T-cell (primary cell): ENCODE data around the gene MMP19. TPM values are rescaled to one million over a fixed set of nuclear protein-coding genes. Genes with fewer than 3 reads are reported as not detected.
A peak's percentile ranks its signal among the peaks of the same experiment; 100 is the strongest.

Experiments used
- ATAC-seq, 4 experiments: fragments of 200-7000 bp in 3 of 4; fragments of 150-1000 bp in 1 of 4; cut with Tn5 transposase; replicated peaks in 1 of 4; 1 replicate in 3 of 4; 2 replicates in 1 of 4; pipeline ENCODE4 v1.10.0; 2021; ENCODE audit warnings: moderate library complexity in 3 of 4, mild to moderate bottlenecking in 2 of 4, moderate number of reproducible peaks in 1 of 4
- CTCF ChIA-PET, 2 donors: fragments of 300-600 bp; sonication (Branson Sonifier 250); formaldehyde crosslinking; loops; one replicate each; lab custom pipeline; 2022; ENCODE audit warnings: antibody characterized with exemption in 2 of 2; lab: Charles Lee
- POLR2A ChIA-PET, 2 donors: fragments of 300-600 bp; sonication (Branson Sonifier 250); formaldehyde crosslinking; loops; one replicate each; lab custom pipeline; 2022; ENCODE audit warnings: antibody characterized with exemption in 2 of 2; lab: Charles Lee
- DNase-seq, 35 experiments: peaks; one replicate each; pipeline versions ENCODE4 v3.0.0 to v3.0.0-alpha.2; 2013 to 2023
- H3K27ac ChIP-seq: one replicate; pipeline ENCODE4 v1.5.1; 2013; ENCODE audit warnings: low read length
- H3K27me3 ChIP-seq, 2 experiments: replicated peaks in 1 of 2; 1 replicate in 1 of 2; 2 replicates in 1 of 2; pipeline versions ENCODE4 v1.6.1 to v1.7.0; 2013; ENCODE audit warnings: low read length in 1 of 2, mixed read lengths in 1 of 2; ENCODE audit not compliant: control insufficient read depth in 2 of 2, insufficient read depth in 2 of 2; ENCODE audit errors: extremely low read depth in 1 of 2
- H3K36me3 ChIP-seq, 2 donors: 1 replicate in 1 of 2; 2 replicates in 1 of 2; pipeline versions ENCODE4 v1.6.1 to v1.7.0; 2013; ENCODE audit warnings: low read length in 1 of 2; ENCODE audit not compliant: control insufficient read depth in 2 of 2, insufficient read depth in 1 of 2; ENCODE audit errors: extremely low read depth in 1 of 2
- H3K4me1 ChIP-seq, 2 experiments: 1 replicate in 1 of 2; 2 replicates in 1 of 2; pipeline versions ENCODE4 v1.6.1 to v1.7.0; 2013; ENCODE audit warnings: low read length in 2 of 2, mixed read lengths in 1 of 2; ENCODE audit not compliant: insufficient read depth in 2 of 2, control insufficient read depth in 1 of 2; ENCODE audit errors: extremely low read depth in 1 of 2
- H3K4me3 ChIP-seq, 2 donors: 1 replicate in 1 of 2; 2 replicates in 1 of 2; pipeline versions ENCODE4 v1.5.1 to v1.7.0; 2013; ENCODE audit warnings: mild to moderate bottlenecking in 2 of 2, low read length in 1 of 2, moderate library complexity in 1 of 2; ENCODE audit not compliant: control insufficient read depth in 1 of 2; ENCODE audit errors: extremely low read depth in 1 of 2
- H3K9me3 ChIP-seq: 2 replicates; pipeline ENCODE4 v1.7.0; 2013
- H3K27ac Mint-ChIP-seq, 2 donors: one replicate each; pipeline ENCODE4 v1.8.0; 2020 to 2021; ENCODE audit warnings: mild to moderate bottlenecking in 2 of 2, mixed read lengths in 2 of 2
- H3K27me3 Mint-ChIP-seq, 2 donors: one replicate each; pipeline ENCODE4 v1.8.0; 2021 to 2022; ENCODE audit warnings: mixed read lengths in 2 of 2
- H3K36me3 Mint-ChIP-seq: one replicate; pipeline ENCODE4 v1.8.0; 2021; ENCODE audit warnings: mixed read lengths
- H3K4me1 Mint-ChIP-seq, 3 donors: one replicate each; pipeline ENCODE4 v1.8.0; 2020 to 2022; ENCODE audit warnings: mixed read lengths in 3 of 3, mild to moderate bottlenecking in 1 of 3
- H3K4me3 Mint-ChIP-seq, 3 donors: one replicate each; pipeline ENCODE4 v1.8.0; 2020 to 2022; ENCODE audit warnings: mild to moderate bottlenecking in 3 of 3, mixed read lengths in 3 of 3, moderate library complexity in 3 of 3
- H3K9me3 Mint-ChIP-seq, 3 donors: one replicate each; pipeline ENCODE4 v1.8.0; 2020 to 2022; ENCODE audit warnings: mixed read lengths in 3 of 3
- WGBS: methylation state at CpG from one replicate; pipeline ENCODE4 v1.1.5; 2013; ENCODE audit warnings: missing lambda C conversion rate; ENCODE audit not compliant: insufficient coverage; 5-methylcytosine and 5-hydroxymethylcytosine counted together
- total RNA-seq, 35 experiments: library from RNA in 6 of 35; stranded (reverse) in 6 of 35; fragments of 120-200 nt in 1 of 35; gene quantifications; one replicate each; pipeline versions ENCODE4 v1.2.1 to v1.2.4 and lab custom pipeline; 2013 to 2026

Gene MMP19
- total RNA-seq, 5 donors from 2014 or later (not counting 1 experiment from before 2014, with no cell fraction given), result not detected

DNA sequence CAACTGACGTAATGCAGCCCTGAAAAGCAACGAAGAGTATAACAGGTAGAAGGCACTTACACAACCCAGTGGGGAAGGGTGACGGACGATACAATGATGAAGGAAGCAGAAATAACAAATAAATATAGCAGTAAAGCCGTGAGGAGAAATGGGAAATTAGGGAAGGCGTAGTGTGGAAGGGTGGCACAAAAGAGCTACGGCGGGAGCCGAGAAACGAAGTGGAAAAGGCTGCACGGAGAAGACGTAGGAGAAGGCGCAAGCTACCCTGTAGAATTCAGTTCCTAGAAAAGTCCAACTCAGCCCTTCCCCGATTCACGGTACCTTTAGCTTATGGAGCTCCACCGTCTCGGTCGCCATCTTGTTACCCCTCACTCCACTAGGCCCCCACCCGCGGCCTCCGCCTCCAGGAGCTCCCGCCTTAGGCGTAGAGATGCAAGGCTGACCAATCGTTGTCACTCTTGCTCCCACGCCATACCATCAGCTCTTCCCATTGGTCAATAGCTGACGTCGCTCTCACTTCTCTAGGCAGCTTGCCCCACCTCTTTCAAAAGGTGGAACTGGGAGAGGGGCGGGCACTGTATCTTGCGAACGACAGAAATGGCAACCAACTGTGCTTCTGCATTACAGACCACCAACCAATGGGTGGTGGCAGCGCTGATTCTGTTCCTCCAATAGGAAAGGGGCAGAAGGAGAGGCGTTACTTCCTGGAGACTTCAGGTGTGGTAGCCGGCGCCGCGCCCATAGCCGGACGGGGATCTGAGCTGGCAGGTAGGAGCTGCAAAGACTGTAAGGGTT, 25.2 kb downstream of the MMP19 start, which contains the start of the genes ORMDL2 and SARNP:
Gene ORMDL2, plus strand, starts transcription at position 697 of the 795 bp plus-strand sequence. CDS start 959 bp downstream, outside the sequence.
Gene SARNP, minus strand, starts transcription at position 380 of the 795 bp plus-strand sequence. Its CDS starts 23 bp downstream, at position 357.
- Mint-ChIP-seq H3K4me3 (no peak within 1 kb of the TSS), H3K9me3 (no peaks in the 10 kb centered on the region), H3K36me3 (peaks cover 26% of the 10 kb centered on the region), H3K4me1 (peaks cover 41 to 51% (median 50%) of the 10 kb centered on the region in 3 donors), H3K27ac (no peak within 1 kb of the TSS), H3K27me3 (no peaks in the 10 kb centered on the region)
- CTCF ChIA-PET, result interaction anchor here (0.6 to 4.4 kb wide), 27 partner anchors 9 to 1493 kb away, joined by 3 to 62 read pairs (median 4); partner anchors contain the start of genes COPZ1 (in 1 of the 2), DNAJC14 (in 1 of the 2), ESYT1 (in 1 of the 2) and GDF11 (in 1 of the 2)
- POLR2A ChIA-PET, result interaction anchor here (0.5 to 3.1 kb wide), 16 partner anchors 8 to 872 kb away, joined by 3 to 84 read pairs (median 5); partner anchors contain the start of genes DNAJC14 (in 2 of the 2), RAB5B (in 2 of the 2) and ESYT1 (in 1 of the 2)
- peak within 1 kb of the TSS; percentile 83 to 97 for H3K4me3 ChIP-seq
- H3K36me3 ChIP-seq, result peaks cover 13 to 56% of the 10 kb centered on the region in 2 donors
- H3K9me3 ChIP-seq, result no peaks in the 10 kb centered on the region
- DNase-seq (peak; percentile 77 to 100 (median 97)), ATAC-seq (peak; percentile 91 to 96 (median 94))
- H3K4me1 ChIP-seq, result peaks cover 24 to 26% of the 10 kb centered on the region in 2 experiments
- under 1% methylated on average over 29 of the region's 38 CpGs for WGBS
- H3K27me3 ChIP-seq, result no peaks in the 10 kb centered on the region
- H3K27ac ChIP-seq, result peak within 1 kb of the TSS; percentile 65

- peak overlapping the region; percentile 65 for H3K27ac ChIP-seq
- H3K27me3 ChIP-seq, result no peaks in the 10 kb centered on the region
- H3K9me3 Mint-ChIP-seq, result no peaks in the 10 kb centered on the region
- H3K36me3 Mint-ChIP-seq, result peaks cover 21% of the 10 kb centered on the region
- no peak for DNase-seq
- peaks cover 45 to 57% (median 57%) of the 10 kb centered on the region in 3 donors for H3K4me1 Mint-ChIP-seq
- H3K36me3 ChIP-seq, result peaks cover 12 to 52% of the 10 kb centered on the region in 2 donors
- H3K4me3 Mint-ChIP-seq, result no peak overlapping the region
- peak overlapping the region; percentile 83 to 97 for H3K4me3 ChIP-seq
- no peak for ATAC-seq
- no peaks in the 10 kb centered on the region for H3K9me3 ChIP-seq
- POLR2A ChIA-PET, result interaction anchor here (0.6 to 3.1 kb wide), 9 partner anchors 11 to 873 kb away, joined by 3 to 84 read pairs (median 6); partner anchors contain the start of genes DNAJC14 (in 2 of the 2) and RAB5B (in 2 of the 2)
- peaks cover 24 to 26% of the 10 kb centered on the region in 2 experiments for H3K4me1 ChIP-seq
- CTCF ChIA-PET, result interaction anchor here (0.6 to 4.4 kb wide), 16 partner anchors 10 to 1492 kb away, joined by 3 to 62 read pairs (median 6); partner anchors contain the start of genes COPZ1 (in 1 of the 2), DNAJC14 (in 1 of the 2), ESYT1 (in 1 of the 2) and PA2G4 (in 1 of the 2)
- H3K27me3 Mint-ChIP-seq, result no peaks in the 10 kb centered on the region
- 0% methylated on average over 4 of the region's 14 CpGs for WGBS
- H3K27ac Mint-ChIP-seq, result no peak overlapping the region
Measured at GRCh38 chr12:55816881-55817344, 25.8 kb downstream of the MMP19 start.

DNA sequence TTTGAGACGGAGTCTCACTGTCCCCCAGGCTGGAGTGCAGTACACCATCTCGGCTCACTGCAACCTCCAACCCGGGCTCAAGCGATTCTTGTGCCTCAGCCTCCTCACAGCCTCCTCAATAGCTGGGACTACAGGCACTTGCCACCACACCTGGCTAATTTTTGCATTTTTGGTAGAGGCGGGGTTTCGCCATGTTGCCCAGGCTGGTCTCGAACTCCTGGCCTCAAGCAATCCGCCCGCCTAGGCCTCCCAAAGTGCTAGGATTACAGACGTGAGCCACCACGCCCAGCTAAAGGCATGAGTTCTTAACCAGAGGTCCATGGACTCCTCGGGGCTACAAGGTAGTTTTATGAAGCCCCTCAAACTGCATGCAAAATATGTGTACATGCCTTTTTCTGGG, 27.3 kb downstream of the MMP19 start:
- Histone ChIP-seq H3K27me3 (no peaks in the 10 kb centered on the region), H3K27ac (no peak overlapping the region), H3K4me1 (peaks cover 24 to 26% of the 10 kb centered on the region in 2 experiments), H3K4me3 (no peak overlapping the region), H3K9me3 (no peaks in the 10 kb centered on the region), H3K36me3 (peaks cover 6 to 37% of the 10 kb centered on the region in 2 donors)
- DNase-seq (no peak), ATAC-seq (no peak)
- CTCF ChIA-PET, result interaction anchor here in 1 of 2 donors (4.4 kb wide), 1 partner anchor 15 kb away, joined by 62 read pairs; the partner anchor contains the start of gene DNAJC14
- no peaks in the 10 kb centered on the region for H3K27me3 Mint-ChIP-seq
- WGBS, result 90% methylated on average over 11 of the region's 12 CpGs
- peaks cover 50 to 66% (median 65%) of the 10 kb centered on the region in 3 donors for H3K4me1 Mint-ChIP-seq
- peaks cover 23% of the 10 kb centered on the region for H3K36me3 Mint-ChIP-seq
- no peak overlapping the region for H3K4me3 Mint-ChIP-seq
- POLR2A ChIA-PET, result interaction anchor here in 1 of 2 donors (0.5 kb wide), 1 partner anchor 41 kb away, joined by 7 read pairs; no protein-coding TSS in a partner anchor
- no peaks in the 10 kb centered on the region for H3K9me3 Mint-ChIP-seq
- no peak overlapping the region for H3K27ac Mint-ChIP-seq

- Mint-ChIP-seq H3K36me3 (peaks cover 17% of the 10 kb centered on the region), H3K4me3 (no peak overlapping the region), H3K4me1 (peaks cover 51 to 69% (median 69%) of the 10 kb centered on the region in 3 donors), H3K27ac (no peak overlapping the region), H3K9me3 (no peaks in the 10 kb centered on the region), H3K27me3 (no peaks in the 10 kb centered on the region)
- no peaks in the 10 kb centered on the region for H3K9me3 ChIP-seq
- POLR2A ChIA-PET, result no interaction called here
- DNase-seq (no peak), ATAC-seq (no peak)
- no peak overlapping the region for H3K4me3 ChIP-seq
- H3K36me3 ChIP-seq, result peaks cover under 1 to 28% of the 10 kb centered on the region in 2 donors
- no peak overlapping the region for H3K27ac ChIP-seq
- H3K27me3 ChIP-seq, result no peaks in the 10 kb centered on the region
- H3K4me1 ChIP-seq, result peaks cover 23 to 26% of the 10 kb centered on the region in 2 experiments
- CTCF ChIA-PET, result interaction anchor here in 1 of 2 donors (0.6 kb wide), 1 partner anchor 552 kb away, joined by 3 read pairs; no protein-coding TSS in a partner anchor
Measured at GRCh38 chr12:55814257-55814656, 28.5 kb downstream of the MMP19 start.

DNA sequence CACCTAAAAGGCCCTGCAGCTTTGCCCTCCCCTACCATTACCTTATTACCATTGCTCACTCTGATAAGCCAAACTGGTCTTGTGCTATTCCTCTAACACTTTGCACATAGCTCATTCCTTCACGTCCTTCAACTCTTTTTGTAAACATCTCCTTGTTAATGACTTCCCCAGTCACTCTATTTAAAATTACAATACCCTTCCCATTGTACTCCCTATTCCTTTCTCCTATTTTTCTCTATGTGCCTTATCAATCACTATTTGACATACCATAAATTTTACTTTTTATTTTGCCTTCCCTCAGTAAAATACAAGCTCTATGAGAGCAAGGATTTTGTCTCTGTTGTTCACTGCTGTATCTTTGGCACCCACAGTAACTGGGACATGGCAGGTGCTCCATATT, 30.6 kb downstream of the MMP19 start:
- H3K27ac ChIP-seq, result no peak overlapping the region
- peaks cover 51 to 61% (median 61%) of the 10 kb centered on the region in 3 donors for H3K4me1 Mint-ChIP-seq
- H3K27ac Mint-ChIP-seq, result no peak overlapping the region
- H3K9me3 ChIP-seq, result no peaks in the 10 kb centered on the region
- H3K27me3 ChIP-seq, result no peaks in the 10 kb centered on the region
- WGBS, result 69% methylated on average over 1 of the region's 1 CpG
- peaks cover 6 to 31% of the 10 kb centered on the region in 2 donors for H3K36me3 ChIP-seq
- DNase-seq (no peak), ATAC-seq (no peak)
- peaks cover 12 to 14% of the 10 kb centered on the region in 2 experiments for H3K4me1 ChIP-seq
- H3K27me3 Mint-ChIP-seq, result no peaks in the 10 kb centered on the region
- CTCF ChIA-PET, result no interaction called here
- H3K4me3 ChIP-seq, result no peak overlapping the region
- H3K9me3 Mint-ChIP-seq, result no peaks in the 10 kb centered on the region
- peaks cover 19% of the 10 kb centered on the region for H3K36me3 Mint-ChIP-seq
- H3K4me3 Mint-ChIP-seq, result no peak overlapping the region
- POLR2A ChIA-PET, result interaction anchor here (0.6 to 1.0 kb wide), 4 partner anchors 17 to 646 kb away, joined by 3 to 6 read pairs (median 4); partner anchors contain the start of gene DNAJC14 (in 1 of the 2)
